Measurements from ENCODE around the gene GAD1.

GRCh38 chr2:170846314-170846713, 29.6 kb downstream of the GAD1 start:
- TF ChIP-seq CTCF (IDR thresholded peaks at IDR 0.05; ENCODE audit: low read length) (no peak), EZH2 (optimal IDR thresholded peaks at IDR 0.05; ENCODE audit: low read depth, low read length) (no peak)

All from MM.1S (cell line).